ENCODE results near the gene BMP8B.
"Not testable (repeated sequence)": the region's sequence is repeated elsewhere in the genome, so short reads cannot be mapped to it uniquely, and the experiment has no call there.

BMP8B gene

DNA sequence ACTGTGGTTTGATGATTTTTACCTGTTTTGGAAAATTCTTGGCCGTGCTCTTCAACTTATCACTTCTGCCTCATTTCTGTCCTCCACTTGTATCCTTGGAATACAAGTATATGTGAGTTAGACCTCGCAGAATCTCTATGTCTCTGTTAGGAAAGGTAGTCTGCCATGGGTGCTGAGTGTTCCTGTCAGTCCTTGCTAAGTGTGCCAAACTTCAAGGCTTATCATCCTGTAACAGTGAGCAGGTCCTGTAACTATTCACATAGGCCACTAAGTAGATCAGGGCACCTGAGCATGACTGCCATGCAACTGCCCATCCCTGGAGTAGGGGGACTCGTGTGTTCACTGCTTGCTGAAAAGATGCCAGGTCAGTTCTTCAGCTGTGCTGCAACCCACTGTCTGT, 24.2 kb upstream of the BMP8B start:
- no peak for DNase-seq (ENCODE audit: low spot score)

DNA sequence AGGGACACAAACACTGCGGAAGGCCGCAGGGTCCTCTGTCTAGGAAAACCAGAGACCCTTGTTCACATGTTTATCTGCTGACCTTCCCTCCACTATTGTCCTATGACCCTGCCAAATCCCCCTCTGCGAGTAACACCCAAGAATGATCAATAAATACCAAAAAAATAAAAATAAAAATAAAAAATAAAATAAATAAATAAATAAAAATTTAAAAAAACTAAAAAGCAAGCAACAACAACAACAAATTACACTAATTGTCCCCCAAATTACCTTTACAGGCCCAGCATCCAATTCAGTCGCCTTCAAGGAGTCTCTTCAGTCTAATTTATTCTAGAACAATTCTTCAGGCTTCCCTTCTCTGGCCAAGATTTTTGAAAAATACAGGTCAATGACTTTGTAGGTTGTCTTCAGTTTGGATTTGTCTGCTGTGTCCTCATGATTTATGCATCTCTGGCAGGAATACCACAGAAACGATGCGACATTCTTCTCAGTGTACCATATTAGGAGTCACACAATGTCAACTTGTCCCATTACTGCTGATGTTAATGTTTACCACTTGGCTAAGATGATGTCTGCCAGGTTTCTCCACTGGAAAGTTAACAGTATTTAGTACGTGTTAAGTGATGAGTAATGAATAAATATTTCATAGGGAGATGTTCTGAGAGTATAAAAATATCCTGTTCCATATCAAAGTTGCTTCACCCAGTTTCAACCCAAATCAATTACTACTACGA, 20.3 kb upstream of the BMP8B start:
- no peak for DNase-seq (ENCODE audit: low spot score)

DNA sequence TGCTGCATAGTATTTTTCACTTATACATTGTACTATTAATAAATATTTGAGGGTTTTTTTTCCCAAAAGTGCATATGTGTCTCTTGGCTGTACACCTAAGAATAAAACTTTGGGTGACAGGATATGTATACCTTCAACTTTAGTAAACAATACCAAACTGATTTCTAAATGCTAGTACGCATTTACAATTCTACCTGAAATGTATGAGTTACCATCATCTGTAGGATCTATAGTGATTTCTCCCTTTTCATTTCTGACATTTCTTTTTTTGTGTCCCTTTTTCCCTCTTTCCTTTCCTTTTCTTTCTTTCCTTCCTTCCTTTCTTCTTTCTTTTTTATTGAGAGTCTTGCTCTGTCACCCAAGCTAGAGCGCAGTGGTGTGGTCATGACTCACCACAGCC, 16.7 kb upstream of the BMP8B start:
- no peak for DNase-seq (ENCODE audit: low spot score)

DNA sequence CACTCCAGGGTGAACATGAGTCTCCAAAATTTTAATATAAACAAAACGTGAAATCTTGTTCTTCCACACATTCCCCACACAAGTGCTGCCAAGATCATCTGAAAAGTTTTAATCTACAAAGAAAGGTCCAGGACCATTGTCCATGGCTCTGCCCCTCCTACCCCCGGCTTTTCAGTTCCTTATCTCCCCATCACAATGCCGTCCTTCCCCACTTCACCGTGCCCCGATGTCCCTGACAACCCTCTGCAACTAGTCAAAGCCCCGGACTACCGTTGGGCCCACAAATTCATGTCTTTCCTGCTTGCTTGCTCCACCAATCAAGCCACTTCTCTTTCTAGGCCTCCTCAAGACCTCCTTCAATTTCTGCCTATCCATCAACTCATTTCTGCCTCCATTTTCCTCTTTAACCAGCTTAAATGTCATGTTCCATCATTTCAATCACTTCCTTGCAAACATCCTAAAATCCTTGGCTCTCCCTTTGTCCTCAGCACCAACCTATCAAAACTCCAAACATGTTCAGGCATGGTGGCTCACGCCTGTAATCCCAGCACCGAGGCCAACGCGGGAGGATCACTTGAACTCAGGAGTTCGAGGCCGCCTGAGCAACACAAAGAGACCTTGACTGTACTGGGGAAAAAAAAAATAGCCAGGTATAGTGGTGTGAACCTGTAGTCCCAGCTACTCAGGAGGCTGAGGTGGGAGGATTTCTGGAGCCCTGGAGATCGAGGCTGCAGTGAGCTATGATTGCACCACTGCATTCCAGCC, 14.0 kb upstream of the BMP8B start:
- no peak for DNase-seq (ENCODE audit: low spot score)

DNA sequence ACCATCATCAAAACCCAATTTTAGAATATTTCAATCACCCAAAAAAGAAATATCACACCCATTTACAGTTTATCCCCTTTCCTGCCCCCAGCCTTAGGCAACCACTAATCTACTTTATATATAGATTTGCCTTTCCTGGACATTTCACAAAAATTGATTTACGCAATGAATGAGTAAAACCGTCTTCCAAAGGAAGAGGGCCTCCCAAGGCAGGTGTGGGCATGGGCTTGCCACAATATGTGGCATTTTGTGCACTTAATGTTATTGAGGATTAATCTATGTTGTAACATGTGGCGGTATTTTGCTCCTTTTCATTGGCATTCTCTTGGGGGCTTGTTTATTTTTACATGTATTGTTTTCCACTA, 11.8 kb upstream of the BMP8B start:
- no peak for DNase-seq (ENCODE audit: low spot score)

DNA sequence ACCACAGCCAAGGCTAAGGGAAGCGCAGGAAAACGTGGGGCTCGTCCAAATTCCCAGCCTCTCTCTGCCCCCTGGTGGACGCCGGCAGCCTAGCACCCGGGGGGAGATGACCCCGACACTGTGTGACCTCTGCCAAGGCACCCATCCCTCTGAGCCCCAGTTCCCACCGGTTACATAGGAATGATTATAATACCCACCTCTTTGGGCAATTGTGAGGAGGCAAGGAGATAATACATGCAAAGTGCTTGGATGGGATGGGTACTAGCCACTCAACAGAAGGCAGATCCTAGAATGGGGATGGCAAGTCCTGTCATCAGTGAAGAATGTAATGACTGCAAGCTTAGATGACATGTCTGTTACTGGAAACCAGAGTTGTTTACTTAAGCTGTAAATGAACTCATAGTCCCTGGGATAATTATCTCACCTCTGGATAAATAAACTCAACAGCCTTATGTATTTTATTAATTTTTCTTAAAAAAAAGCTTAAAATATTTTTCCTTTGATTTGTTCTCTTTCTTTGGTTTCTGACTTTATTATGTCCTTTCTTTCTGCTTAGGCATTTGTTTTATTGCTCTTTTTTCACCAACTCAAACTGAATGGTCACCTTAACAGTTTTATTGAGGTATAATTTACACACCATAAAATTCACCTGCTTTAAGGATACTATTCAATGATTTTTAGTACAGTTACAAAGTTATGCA, 11.3 kb upstream of the BMP8B start:
- DNase-seq (ENCODE audit: low spot score) = peak; percentile 96

DNA sequence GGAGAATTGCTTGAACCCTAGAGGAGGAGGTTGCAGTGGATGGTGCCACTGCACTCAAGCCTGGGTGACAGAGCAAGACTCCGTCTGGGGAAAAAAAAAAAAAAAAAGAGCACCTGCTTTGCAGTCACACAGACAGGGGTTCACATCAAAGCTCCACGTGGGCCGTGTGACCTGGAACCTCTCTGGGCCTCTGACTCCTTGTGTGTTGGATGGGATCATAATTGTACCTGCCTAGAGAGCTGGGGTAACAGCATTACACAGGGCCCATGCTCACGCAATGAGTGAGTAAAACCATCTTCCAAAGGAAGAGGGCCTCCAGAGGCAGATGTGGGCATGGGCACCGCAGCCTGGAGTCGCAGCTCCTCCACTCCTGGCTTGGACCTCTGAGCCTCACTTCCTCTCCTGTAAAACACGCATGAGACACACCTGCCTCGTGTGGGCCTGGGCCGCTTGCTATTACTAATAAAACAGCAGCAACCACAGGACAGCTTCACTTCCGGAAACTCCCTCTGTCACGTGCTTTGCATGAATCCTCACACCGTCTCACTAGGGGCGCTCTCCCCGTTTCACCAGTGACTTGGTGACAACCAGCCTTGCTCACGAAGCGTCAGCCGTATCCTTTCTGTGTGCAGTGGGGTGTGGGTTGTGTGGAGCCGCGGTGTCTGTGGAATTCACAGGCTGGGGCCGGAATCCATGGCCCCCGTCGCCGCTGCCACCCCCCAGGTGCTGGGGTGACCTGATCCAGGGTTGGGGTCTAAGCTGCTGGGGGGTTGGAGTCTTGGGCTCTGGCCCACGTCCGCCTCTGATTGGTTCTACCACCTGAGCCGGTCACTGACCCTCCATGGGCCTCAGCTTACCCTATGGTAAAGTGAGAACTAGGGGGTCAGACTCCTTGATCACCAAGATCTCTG, 10.4 kb upstream of the BMP8B start:
- DNase-seq (ENCODE audit: low spot score) = peak; percentile 88

DNA sequence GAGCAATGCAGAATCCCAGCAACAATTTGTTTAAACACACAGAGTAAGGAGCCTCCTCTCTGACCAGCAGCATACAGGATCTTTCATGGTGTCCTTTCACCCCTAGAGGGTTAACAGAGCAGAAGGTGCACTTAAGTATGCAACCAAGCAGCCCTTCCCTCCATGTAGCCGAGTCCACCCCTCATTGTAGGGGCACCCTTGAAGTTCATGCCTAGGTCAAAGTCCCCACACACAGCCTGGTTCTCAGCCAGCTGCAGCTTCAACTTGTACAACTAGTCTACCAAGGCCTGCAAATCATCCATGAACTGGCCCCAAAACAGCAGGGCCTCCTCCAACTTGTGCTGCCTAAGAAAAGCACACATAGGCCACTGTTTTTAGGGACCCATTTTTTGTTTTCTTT, 7.0 kb upstream of the BMP8B start:
- DNase-seq (ENCODE audit: low spot score) = no peak

DNA sequence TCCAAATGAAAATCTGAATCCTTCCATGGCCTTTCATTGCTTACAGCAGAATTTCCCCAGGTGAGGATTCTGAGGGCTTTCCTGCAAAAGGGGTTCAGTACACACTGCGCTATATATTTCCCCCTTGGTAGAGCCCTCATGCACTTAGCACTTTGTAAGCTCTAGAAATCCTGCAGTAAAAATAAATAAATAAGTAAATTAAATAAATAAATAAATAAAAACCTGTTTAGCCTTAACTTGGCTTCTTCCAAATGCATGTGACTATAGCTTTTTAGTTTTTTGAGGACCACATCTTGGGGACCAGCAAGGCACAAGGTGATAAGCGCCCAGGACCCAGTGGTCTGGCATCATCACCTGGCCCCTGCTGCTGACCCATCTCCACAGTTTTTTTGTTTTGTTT, 3.2 kb upstream of the BMP8B start:
- DNase-seq (ENCODE audit: low spot score) = no peak

DNA sequence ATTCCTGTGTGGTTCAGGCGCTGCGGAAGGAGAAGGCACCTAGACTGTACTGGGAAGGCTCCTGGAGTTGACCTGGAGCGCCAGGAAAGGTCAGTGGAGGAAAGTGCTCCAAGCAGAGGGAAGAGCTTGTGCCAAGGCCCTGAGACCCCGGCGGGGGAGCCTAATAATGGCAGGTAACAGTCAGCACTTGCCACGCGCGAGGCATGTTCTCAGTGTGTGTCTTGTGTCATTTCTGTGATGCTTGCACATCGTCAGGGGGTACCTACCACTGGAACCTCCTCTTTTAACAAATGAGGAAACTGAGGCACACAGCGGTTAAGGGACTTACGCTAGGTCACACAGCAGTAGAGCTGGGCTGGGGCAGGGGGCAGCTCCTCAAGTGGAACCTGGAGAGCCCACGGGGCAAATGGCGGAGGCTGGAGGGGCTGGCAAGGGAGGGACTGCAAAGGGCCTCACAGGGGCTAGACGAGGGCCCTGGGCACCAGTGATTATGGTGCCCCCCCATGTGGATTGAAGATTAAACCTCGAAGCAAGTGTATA, 976 bp upstream of the BMP8B start:
- DNase-seq (ENCODE audit: low spot score) = peak; percentile 37

DNA sequence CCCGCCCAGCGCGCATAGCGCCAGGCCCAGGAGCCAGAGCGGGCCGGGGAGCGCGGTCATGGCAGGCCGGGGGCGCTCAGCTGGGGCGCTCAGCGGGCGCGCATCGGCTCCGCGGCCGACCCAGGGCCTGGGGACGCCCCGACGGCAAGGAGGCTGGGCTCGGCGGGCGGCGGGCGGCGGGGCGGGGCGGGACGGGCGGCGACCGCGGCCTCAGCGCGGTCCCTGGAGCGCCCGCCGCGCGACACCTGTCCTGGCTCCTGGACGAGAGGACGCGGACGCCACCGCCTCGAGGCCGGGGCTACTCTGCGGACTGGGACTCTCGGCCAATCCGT, 273 bp downstream of the BMP8B start:
- DNase-seq (ENCODE audit: low spot score) = no peak

DNA sequence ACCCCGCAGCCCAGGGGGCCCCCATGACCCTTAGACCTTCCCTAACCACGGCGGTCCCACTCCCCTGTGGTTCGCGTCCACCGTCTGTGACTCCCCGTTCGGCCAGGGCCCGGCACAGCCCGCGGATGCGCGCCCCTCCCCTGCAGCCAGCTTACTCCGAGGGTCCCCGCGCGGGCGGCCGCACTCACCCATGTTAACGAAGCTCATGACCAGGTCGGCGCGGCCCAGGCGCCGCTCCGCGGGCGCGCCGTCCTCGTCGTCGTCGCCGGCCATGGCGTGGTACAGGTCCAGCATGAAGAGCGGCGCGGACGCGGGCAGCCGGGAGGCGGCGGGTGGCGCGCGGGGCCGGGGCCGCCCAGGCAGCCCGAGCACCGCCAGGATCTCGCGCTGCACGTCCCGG, 701 bp downstream of the BMP8B start:
- not testable (repeated sequence) for DNase-seq (ENCODE audit: low spot score)

DNA sequence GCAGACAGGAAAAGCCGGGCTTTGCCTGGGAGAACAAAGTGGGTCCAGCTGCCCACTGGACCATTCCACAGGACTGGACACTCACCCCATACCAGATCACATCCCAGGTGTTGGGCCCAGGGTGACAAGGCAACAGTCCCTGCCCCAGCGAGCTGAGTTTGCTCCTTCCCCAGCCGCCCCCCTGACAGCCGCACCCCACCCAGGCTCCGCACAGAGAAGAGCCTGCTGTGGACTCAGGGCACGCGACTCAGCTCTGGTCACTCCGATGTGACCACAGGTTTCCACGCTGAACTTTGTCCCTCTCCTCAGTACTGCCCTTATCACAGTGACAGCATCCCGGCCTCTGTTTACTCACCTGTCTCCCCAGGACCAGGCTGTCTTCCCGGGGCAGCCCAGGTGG, 1.2 kb downstream of the BMP8B start:
- no peak for DNase-seq (ENCODE audit: low spot score)

DNA sequence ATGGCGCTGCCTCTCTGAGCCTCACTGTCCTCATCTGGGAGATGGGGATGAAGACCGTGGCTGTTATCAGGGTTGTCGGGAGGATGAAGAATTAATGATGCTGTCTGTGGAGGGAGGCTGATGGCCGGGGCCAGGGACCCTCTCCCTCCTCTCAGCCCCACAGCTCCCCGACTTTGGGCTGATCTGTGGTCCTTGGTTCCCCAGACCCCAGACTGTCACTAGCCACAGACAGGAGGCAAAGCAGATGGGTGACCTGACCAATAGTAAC, 1.6 kb downstream of the BMP8B start:
- DNase-seq (ENCODE audit: low spot score) = not testable (repeated sequence)

DNA sequence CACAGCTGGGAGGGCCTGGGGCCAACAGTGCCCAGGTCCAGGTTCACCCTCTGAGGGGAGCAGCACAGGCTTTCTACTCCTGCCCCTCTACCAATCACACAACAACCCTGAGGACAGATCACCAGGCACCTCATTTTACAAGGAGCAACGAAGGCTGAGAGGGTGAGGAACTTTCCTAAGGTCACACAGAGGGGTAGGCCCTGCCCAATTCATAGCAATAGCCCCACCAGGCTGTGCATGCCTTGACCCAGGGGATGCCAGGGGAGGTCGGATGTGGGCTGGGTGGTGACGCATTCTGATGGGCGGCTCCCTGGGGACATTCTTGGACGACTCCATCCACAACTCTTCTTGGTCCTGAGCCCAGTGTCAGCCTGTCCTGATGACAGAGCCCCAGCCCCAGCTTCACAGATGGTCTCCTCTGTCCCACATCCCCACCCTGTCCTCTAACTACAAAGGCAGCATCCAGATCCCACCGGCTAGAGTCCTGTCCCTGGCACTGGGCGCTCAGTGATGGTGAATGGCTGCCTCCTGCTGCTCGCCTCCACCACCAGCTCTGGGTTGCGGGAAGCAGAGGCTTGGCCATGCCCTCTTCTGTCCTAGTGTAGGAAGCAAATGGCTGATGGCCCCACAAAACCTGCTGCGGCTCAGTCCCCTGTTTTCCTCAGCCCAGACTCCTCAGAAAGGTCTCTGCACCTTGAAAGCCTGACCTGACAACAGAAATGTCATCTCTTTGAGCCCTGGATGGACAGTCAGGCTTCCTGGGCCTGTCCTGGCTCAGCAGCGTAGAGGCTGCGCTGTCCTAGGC, 2.2 kb downstream of the BMP8B start:
- DNase-seq (ENCODE audit: low spot score) = not testable (repeated sequence)

DNA sequence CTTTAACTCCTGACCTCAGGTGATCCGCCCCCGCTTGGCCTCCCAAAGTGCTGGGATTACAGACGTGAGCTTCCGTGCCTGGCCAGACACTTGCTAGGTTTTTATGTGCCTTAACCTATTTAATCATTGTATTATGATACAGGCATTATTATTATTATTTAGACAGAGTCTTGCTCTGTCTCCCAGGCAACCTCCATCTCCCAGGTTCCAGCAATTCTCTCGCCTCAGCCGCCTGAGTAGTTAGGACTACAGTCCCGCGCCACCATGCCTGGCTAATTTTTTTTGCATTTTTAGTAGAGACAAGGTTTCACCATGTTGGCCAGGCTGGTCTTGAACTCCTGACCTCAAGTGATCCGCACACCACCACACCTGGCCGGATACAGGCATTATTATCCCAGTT, 6.0 kb downstream of the BMP8B start:
- not testable (repeated sequence) for DNase-seq (ENCODE audit: low spot score)

DNA sequence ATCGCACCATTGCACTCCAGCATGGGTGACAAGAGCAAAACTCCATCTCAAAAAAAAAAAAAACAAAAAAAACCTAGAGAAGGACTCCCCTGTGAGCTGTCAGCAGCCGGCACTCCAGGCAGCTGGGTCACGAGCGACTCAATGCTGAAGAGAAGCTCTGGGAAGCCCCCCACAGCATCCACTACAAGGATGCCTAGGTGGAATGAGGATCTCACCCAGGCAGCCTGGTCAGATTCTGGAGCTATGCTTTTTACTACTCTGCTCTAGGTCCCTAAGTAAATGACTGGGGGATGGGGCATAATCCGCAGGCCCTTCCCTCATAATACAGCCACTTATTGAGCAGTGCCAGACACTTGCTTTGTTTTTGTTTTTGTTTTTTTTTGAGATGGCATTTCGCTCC, 6.6 kb downstream of the BMP8B start:
- no peak for DNase-seq (ENCODE audit: low spot score)

DNA sequence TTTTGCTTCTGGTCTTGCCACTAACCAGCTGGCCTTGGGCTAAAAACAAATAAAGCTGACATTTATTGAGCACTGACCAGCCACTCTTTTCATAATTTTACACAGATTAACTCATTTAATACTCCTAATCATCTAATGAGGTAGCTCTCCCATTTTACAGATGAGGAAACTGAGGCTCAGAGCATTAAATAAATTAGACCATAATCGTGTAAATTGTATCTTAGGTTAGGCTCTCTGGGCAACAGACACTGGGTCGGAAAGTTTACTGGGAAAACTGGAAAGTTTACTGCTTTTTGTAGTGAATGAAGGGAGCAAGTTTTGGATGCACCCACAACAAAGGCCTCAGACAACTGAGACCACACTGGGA, 7.3 kb downstream of the BMP8B start:
- DNase-seq (ENCODE audit: low spot score) = no peak

DNA sequence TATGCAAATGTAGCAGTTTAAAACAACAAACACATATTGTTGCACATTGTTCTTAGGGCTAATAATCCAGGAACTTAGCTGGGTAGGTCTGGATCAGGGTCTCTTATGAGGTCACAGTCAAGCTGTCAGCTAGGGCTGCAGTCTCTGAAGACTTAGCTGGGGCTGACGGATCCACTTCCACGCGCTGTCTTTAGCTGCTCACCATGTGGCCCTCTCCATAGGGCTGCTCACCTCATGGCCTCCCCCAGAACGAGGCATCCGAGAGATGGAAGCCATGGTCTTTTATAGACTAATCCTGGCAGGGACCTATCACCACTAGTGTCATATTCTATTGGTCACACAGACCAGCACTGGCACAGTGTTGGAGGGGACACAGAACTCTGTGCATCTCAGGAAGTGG, 8.8 kb downstream of the BMP8B start:
- DNase-seq (ENCODE audit: low spot score) = no peak

DNA sequence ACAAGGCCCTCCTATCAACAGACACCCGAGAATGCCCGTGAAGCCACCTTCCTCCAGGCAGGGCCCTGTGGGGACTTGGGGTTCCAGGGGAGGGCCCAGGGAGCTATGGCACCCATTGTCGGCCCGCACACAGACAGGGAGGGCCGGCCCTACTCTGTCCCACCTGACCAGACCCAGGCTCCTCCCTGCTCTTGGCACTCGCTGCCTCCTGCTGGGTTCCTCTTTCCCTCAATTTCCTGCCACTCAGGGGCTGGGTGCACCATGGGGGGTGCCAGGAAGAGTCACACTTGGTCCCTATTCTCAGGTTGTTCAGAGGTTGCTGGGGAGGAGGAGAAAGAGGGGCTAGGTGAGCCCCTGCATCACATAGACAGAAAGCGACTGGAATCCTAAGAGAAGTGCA, 9.5 kb downstream of the BMP8B start:
- DNase-seq (ENCODE audit: low spot score) = no peak

DNA sequence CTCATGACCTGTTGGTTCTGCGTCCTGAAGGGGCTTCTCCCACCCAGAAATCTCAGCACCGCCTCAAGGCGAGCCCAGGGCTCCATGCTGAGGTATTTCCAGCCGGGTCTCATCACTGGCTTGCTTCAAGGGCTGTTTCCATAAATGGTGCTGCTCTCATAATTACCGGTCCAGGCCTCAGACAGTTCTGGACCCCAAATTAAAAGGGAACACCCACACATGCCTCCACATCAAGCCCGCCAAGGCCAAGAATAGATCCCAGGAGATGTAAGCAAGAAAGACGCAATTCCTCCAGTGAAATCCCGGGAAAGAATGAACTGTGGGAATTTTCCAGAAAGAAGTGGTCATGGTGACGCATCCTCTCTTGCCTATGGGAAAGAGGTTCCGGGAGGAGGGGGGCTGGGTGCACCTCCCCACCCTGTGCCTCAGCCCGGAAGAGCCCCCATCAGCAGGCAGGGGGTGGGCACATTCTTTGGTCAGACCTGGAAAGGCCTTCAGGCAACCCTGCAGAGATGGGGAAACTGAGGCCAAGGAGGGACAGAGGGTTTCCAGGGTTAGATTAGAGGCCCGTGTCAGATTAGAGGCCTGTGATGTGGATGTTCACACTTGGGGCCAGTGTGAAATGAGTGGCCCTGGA, 10.1 kb downstream of the BMP8B start:
- DNase-seq (ENCODE audit: low spot score) = not testable (repeated sequence)

All from RKO (cell line).